ENCODE measurements around the gene NFE2L2.

DNA sequence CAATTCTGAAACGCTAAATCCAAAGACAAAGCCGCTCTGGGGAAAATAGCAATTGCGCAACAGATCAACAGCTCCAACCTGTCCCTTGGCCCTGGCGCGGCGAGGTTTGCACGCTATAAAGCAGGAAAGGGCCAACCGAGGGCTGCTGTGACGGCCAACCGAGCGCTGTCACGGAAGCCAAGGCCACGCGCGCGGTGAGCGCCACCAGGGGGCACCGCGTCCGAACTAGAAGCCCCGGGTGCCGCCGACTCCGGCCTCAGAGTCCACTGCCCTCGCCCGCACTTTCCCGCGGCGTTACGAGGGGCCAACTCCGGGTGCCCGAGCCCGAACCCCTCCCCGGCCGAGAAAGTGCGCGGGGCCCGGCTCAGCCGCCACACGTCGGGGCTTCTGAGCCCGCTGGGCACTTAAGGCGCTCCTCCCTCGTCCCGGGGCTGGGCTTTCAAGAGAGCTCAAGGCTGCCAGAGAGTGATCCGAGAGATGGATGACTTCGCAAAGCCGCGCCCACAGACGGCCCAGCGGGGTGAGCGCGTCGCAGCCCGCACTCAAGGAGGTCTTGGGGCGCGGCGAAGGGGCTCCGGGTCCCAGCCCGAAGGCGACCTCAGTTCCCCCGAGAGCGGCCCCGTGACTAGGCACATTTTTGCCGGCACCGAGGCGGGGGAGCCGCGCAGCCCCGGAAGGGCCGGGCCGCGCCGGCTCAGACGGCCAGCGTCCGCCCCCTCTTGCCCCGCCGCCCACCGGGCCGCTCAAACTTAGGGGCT lies 897 bp downstream of the NFE2L2 start:
- TF ChIP-seq, protein P1, sequence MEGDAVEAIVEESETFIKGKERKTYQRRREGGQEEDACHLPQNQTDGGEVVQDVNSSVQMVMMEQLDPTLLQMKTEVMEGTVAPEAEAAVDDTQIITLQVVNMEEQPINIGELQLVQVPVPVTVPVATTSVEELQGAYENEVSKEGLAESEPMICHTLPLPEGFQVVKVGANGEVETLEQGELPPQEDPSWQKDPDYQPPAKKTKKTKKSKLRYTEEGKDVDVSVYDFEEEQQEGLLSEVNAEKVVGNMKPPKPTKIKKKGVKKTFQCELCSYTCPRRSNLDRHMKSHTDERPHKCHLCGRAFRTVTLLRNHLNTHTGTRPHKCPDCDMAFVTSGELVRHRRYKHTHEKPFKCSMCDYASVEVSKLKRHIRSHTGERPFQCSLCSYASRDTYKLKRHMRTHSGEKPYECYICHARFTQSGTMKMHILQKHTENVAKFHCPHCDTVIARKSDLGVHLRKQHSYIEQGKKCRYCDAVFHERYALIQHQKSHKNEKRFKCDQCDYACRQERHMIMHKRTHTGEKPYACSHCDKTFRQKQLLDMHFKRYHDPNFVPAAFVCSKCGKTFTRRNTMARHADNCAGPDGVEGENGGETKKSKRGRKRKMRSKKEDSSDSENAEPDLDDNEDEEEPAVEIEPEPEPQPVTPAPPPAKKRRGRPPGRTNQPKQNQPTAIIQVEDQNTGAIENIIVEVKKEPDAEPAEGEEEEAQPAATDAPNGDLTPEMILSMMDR (IDR thresholded peaks at IDR 0.05), result peak; percentile 88
- TF ChIP-seq EZH2 (IDR thresholded peaks at IDR 0.05; ENCODE audit: borderline replicate concordance, insufficient read depth, low read depth, low read length, poor library complexity, severe bottlenecking), result no peak
